Parathyroid adenoma (tissue), 2 donors: ENCODE measurements around the gene DXO.

Experiments used
- H2AFZ ChIP-seq: fragments of 300-600 bp; sonication (generic); one replicate; pipeline ENCODE4 v1.7.0; 2017; ENCODE audit warnings: antibody characterized with exemption, mild to moderate bottlenecking
- H3K27ac ChIP-seq: fragments of 300-600 bp; sonication (generic); one replicate; pipeline ENCODE4 v1.7.0; 2017
- H3K27me3 ChIP-seq: fragments of 300-600 bp; sonication (generic); one replicate; pipeline ENCODE4 v1.7.0; 2017; ENCODE audit warnings: low read length; ENCODE audit not compliant: control insufficient read depth, insufficient read depth
- H3K36me3 ChIP-seq: fragments of 300-600 bp; sonication (generic); one replicate; pipeline ENCODE4 v1.7.0; 2017; ENCODE audit warnings: low read length; ENCODE audit not compliant: control insufficient read depth, insufficient read depth
- H3K4me1 ChIP-seq: fragments of 300-600 bp; sonication (generic); one replicate; pipeline ENCODE4 v1.7.0; 2017; ENCODE audit warnings: control low read depth
- H3K4me2 ChIP-seq: fragments of 300-600 bp; sonication (generic); one replicate; pipeline ENCODE4 v1.7.0; 2017; ENCODE audit warnings: low read length
- H3K4me3 ChIP-seq: fragments of 300-600 bp; sonication (generic); one replicate; pipeline ENCODE4 v1.7.0; 2017; ENCODE audit warnings: low read depth, low read length
- H3K79me2 ChIP-seq: fragments of 300-600 bp; sonication (generic); one replicate; pipeline ENCODE4 v1.7.0; 2017; ENCODE audit warnings: control low read depth
- H3K9ac ChIP-seq: fragments of 300-600 bp; sonication (generic); one replicate; pipeline ENCODE4 v1.7.0; 2017; ENCODE audit warnings: mild to moderate bottlenecking
- H3K9me3 ChIP-seq: fragments of 300-600 bp; sonication (generic); one replicate; pipeline ENCODE4 v1.7.0; 2017; ENCODE audit warnings: low read length; ENCODE audit not compliant: control insufficient read depth
- TF ChIP-seq, protein P1 (sequence below): fragments of 300-600 bp; sonication (generic); IDR thresholded peaks from one replicate; pipeline ENCODE4 v1.7.0; 2017; ENCODE audit warnings: antibody characterized with exemption, mild to moderate bottlenecking
- donor health status: primary hyperparathyroidism.

DXO gene

DNA sequence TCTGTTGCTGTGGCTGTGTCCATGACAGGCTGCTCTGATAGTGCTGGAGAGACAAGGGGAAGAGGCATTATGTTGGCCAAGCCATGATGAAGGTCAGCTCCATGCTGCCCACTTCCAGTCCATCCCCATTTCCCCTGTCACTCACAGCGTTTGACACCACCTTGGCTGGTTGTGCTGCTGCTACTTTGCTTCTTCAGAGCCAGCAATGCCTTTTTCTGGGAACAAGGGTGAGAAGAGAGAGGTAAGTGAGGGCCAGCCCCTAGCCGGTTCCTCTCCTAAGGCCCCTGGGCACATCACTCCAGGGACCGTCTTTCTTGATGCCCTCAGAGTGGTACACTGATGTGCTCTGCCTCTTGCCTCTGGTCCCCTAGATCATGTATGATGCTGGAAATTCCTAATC is 15.1 kb downstream of the DXO start:
- Histone ChIP-seq H3K9me3 (no peaks in the 10 kb centered on the region), H3K4me2 (no peak overlapping the region), H3K36me3 (no peaks in the 10 kb centered on the region), H3K27me3 (no peaks in the 10 kb centered on the region), H3K4me3 (no peak overlapping the region), H3K4me1 (peaks cover 15% of the 10 kb centered on the region), H3K27ac (no peak overlapping the region), H3K9ac (no peak overlapping the region), H2AFZ (no peak overlapping the region), H3K79me2 (peaks cover 11% of the 10 kb centered on the region)
- TF ChIP-seq, protein P1, sequence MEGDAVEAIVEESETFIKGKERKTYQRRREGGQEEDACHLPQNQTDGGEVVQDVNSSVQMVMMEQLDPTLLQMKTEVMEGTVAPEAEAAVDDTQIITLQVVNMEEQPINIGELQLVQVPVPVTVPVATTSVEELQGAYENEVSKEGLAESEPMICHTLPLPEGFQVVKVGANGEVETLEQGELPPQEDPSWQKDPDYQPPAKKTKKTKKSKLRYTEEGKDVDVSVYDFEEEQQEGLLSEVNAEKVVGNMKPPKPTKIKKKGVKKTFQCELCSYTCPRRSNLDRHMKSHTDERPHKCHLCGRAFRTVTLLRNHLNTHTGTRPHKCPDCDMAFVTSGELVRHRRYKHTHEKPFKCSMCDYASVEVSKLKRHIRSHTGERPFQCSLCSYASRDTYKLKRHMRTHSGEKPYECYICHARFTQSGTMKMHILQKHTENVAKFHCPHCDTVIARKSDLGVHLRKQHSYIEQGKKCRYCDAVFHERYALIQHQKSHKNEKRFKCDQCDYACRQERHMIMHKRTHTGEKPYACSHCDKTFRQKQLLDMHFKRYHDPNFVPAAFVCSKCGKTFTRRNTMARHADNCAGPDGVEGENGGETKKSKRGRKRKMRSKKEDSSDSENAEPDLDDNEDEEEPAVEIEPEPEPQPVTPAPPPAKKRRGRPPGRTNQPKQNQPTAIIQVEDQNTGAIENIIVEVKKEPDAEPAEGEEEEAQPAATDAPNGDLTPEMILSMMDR = no peak

DNA sequence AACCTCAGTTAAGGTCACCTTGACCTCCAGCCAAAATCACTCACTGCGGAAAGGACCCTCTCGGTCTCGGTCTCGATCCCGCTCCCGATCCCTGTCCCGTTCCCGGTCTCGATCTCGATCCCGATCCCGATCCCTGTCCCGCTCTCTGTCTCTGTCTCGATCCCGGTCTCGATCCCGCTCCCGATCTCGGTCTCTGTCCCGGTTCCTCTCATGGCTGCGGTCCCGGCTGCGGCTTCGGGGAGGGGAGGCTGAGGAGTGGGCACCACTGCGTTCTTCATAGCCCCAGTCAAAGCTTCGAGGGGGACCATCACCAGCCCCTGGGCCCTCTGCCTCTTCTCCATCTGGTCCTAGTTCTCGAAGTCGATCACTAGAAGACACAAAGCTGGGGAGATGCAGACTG is 17.4 kb downstream of the DXO start:
- TF ChIP-seq, protein P1 = no peak
- H3K4me3 ChIP-seq = no peak overlapping the region
- peaks cover 28% of the 10 kb centered on the region for H3K4me1 ChIP-seq
- no peak overlapping the region for H3K9ac ChIP-seq
- peaks cover 11% of the 10 kb centered on the region for H3K79me2 ChIP-seq
- no peaks in the 10 kb centered on the region for H3K9me3 ChIP-seq
- no peak overlapping the region for H3K4me2 ChIP-seq
- no peak overlapping the region for H3K27ac ChIP-seq
- no peaks in the 10 kb centered on the region for H3K36me3 ChIP-seq
- no peaks in the 10 kb centered on the region for H3K27me3 ChIP-seq
- no peak overlapping the region for H2AFZ ChIP-seq

DNA sequence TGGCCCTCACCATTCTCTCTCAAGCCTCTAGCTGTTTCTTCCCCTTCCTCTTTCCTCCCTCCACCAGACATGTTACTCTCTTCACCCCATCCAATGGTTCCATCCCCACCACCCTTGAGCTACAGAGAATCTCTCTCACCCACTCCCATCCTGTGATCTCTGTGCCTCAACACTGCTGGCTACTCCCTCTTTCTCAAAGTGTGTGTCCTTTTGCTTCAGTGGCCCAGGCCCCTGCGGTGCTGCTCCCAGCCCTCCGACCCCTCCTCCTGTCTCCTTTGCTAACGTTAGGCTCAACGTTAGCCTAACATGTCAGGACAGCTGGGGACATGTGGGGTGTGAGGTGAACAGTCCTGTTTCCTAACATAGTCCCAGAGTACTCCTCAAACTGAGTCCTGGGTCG is 19.0 kb downstream of the DXO start:
- Histone ChIP-seq H2AFZ (no peak overlapping the region), H3K9ac (no peak overlapping the region), H3K4me1 (peaks cover 39% of the 10 kb centered on the region), H3K4me3 (no peak overlapping the region), H3K9me3 (no peaks in the 10 kb centered on the region), H3K4me2 (no peak overlapping the region), H3K79me2 (peaks cover 4% of the 10 kb centered on the region), H3K27me3 (no peaks in the 10 kb centered on the region), H3K36me3 (no peaks in the 10 kb centered on the region), H3K27ac (peak overlapping the region; percentile 94)
- TF ChIP-seq, protein P1 = no peak

DNA sequence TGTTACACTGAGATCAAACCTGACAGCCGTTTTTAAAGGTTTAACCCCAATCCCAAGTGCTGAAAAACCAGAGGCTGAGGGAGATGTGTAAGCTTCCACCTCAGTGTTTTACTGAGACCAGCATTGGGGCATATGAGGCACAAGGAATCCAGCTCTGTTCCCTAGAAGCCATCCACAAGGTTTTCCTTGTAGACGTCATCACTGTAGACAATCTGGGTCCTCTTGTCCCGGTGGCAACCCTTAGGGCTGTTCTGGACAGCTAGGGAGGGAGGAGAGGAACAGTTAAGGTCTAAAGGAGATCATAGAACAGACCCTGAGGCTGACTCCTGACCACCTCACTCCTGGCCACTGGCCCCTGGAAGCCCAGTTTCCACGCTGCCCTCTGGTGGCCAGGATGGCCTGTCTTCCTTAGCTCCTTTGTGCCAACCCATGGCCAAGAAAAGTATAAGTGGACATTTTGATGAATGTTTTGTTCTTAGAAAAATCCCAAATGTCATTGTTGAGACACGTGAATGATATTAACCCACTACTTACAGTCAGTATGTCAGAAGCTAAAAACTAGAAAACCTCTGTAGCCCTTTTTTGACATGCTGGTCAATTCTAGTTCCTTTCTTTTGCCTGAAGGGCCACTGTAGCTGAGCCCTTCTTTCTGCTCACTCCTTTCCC is 19.7 kb downstream of the DXO start:
- Histone ChIP-seq H3K79me2 (peaks cover 6% of the 10 kb centered on the region), H3K9ac (no peak overlapping the region), H3K4me2 (no peak overlapping the region), H2AFZ (no peak overlapping the region), H3K4me1 (peaks cover 41% of the 10 kb centered on the region), H3K27ac (peak overlapping the region; percentile 94), H3K4me3 (no peak overlapping the region), H3K36me3 (no peaks in the 10 kb centered on the region), H3K9me3 (no peaks in the 10 kb centered on the region), H3K27me3 (no peaks in the 10 kb centered on the region)
- TF ChIP-seq, protein P1 = peak; percentile 87

DNA sequence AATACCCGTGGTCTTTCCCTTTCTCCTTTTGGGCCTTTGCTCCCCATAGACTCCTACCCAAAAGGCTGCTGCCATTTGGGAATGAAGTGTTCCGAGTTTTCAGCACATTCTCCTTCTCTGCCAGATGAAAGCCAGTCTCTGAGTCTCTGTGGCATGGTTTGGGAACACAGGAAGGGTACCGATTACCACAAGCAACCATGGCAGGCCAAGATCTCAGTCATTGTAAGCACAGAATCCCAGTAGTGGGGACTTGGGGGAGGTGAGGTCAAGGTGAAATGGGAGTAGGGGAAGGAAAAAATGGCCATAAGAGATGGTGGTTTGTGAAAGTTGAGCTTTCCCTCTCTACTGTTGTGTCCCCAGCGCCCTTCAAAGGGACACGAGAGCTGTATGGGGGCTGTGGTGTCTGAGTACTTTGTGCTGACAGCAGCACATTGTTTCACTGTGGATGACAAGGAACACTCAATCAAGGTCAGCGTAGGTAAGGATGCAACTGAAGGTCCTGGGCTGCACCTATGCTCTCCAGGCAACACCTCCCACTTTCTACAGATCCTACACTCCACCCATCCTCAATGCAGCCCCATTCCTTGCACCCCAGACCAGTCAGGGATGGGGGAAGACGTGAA is 21.9 kb downstream of the DXO start:
- H2AFZ ChIP-seq = no peak overlapping the region
- TF ChIP-seq, protein P1 = no peak
- H3K27me3 ChIP-seq = no peaks in the 10 kb centered on the region
- H3K9me3 ChIP-seq = no peaks in the 10 kb centered on the region
- no peak overlapping the region for H3K4me3 ChIP-seq
- H3K4me2 ChIP-seq = peak overlapping the region; percentile 37
- H3K27ac ChIP-seq = peak overlapping the region; percentile 94
- peaks cover 44% of the 10 kb centered on the region for H3K4me1 ChIP-seq
- H3K36me3 ChIP-seq = no peaks in the 10 kb centered on the region
- peaks cover 6% of the 10 kb centered on the region for H3K79me2 ChIP-seq
- no peak overlapping the region for H3K9ac ChIP-seq
